Activated T-cell treated with anti-CD3 and anti-CD28 coated beads, Interleukin-2, amount 50 U/mL, for 4 hours (primary cell): ENCODE data around the gene MAST4. TPM values are rescaled to one million over a fixed set of nuclear protein-coding genes. Genes with fewer than 3 reads are reported as not detected.

Experiments used
- ATAC-seq, 2 donors: fragments of 200-7000 bp; cut with Tn5 transposase; one replicate each; pipeline ENCODE4 v1.10.0; 2021
- DNase-seq: peaks from one replicate; pipeline ENCODE4 v3.0.0-alpha.2; 2020
- H3K27me3 Mint-ChIP-seq: one replicate; pipeline ENCODE4 v1.8.0; 2021; ENCODE audit warnings: low read depth, mixed read lengths
- H3K36me3 Mint-ChIP-seq: one replicate; pipeline ENCODE4 v1.8.0; 2022; ENCODE audit warnings: mixed read lengths; ENCODE audit not compliant: insufficient read depth
- H3K4me1 Mint-ChIP-seq: one replicate; pipeline ENCODE4 v1.8.0; 2021; ENCODE audit warnings: low read depth, mixed read lengths
- H3K4me3 Mint-ChIP-seq: one replicate; pipeline ENCODE4 v1.8.0; 2021; ENCODE audit warnings: mild to moderate bottlenecking, moderate library complexity, mixed read lengths
- H3K9me3 Mint-ChIP-seq: one replicate; pipeline ENCODE4 v1.8.0; 2021; ENCODE audit warnings: mixed read lengths
- total RNA-seq, 3 donors: library from RNA; stranded (reverse); gene quantifications; one replicate each; pipeline ENCODE4 v1.2.1, GENCODE V29; 2021

The MAST4 gene
- total RNA-seq, 3 donors from 2014 or later, result 9.5 to 16.5 (median 15.5) TPM

DNA sequence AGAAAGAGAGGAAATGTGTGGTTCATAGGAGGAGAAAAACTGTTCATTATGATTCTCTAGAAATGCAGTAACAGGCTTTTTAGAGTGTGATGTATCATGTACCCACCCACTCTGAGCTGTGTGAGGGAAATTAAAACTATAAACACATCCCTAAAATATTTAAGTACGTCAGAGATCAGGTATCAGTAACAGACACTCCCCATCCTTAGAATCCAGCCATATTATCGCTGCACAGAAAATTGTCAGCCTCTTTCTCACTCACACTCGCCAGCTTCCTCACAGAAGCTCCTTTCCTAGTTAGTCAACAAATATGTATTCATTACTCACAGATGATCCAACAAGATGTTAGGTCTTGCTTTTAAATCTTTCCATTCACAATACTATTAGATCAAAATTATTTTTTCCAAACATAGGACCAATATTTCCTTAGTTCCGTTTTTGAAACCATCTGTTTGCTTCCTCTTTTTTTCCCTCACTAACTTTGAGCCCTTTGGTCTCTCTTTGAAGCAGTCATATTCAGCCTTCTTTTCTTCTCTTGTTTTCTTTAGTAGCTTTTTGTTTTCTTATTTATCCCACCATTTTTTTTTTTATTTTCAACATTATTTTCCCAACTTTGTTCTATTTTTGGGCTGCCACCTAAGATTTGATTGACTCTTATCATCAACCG, 13.6 kb upstream of the MAST4 start:
- Mint-ChIP-seq H3K4me3 (no peak overlapping the region), H3K36me3 (no peaks in the 10 kb centered on the region), H3K27me3 (peaks cover 14% of the 10 kb centered on the region), H3K4me1 (no peaks in the 10 kb centered on the region), H3K9me3 (no peaks in the 10 kb centered on the region)
- DNase-seq, result no peak
- ATAC-seq, result no peak

DNA sequence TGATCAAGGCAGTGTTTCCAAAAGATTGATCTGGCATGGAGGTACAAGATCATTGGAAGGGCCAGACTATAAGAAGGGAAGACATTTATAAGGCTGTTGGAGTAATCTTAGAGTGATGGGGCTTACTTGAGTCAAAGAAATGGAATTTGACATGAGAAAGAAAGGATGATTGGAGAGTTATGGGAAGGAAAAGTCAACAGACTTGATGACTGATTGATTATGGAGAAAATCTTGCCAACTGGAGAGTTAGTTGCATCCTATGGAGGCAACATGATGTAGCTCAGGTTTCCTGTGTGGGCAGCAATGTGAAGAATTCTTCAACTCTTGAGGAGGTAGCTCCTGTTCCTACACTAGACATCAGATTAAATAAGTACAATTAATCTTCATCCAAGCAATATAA, 10.9 kb upstream of the MAST4 start:
- Mint-ChIP-seq H3K36me3 (no peaks in the 10 kb centered on the region), H3K4me3 (no peak overlapping the region), H3K27me3 (peaks cover 10% of the 10 kb centered on the region), H3K9me3 (no peaks in the 10 kb centered on the region), H3K4me1 (no peaks in the 10 kb centered on the region)
- no peak for ATAC-seq
- no peak for DNase-seq

DNA sequence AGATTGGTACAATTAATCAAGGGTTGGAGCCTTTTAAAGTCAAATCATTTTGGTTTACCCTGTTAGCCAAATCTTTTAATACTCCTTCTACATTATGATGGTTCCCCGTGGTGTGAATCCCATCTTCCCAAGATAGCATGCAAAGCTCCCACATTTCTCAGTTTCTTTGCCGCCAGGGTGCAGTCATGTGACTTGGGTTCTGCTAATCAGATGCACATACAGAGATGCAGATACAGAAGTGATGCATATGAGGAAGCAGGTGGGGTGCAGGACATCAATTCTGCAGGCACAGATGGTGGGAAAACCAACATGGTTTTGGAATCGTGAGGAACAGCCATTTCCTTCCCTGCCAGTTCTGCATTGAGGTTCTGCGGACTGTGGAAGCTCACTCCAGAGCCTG, 8.4 kb upstream of the MAST4 start:
- Mint-ChIP-seq H3K4me3 (no peak overlapping the region), H3K27me3 (peaks cover 10% of the 10 kb centered on the region), H3K36me3 (no peaks in the 10 kb centered on the region), H3K4me1 (no peaks in the 10 kb centered on the region), H3K9me3 (no peaks in the 10 kb centered on the region)
- no peak for ATAC-seq
- no peak for DNase-seq

- peaks cover 49% of the 10 kb centered on the region for H3K27me3 Mint-ChIP-seq
- H3K4me1 Mint-ChIP-seq, result peaks cover 15% of the 10 kb centered on the region
- peak overlapping the region; percentile 57 for H3K4me3 Mint-ChIP-seq
- H3K36me3 Mint-ChIP-seq, result no peaks in the 10 kb centered on the region
- H3K9me3 Mint-ChIP-seq, result no peaks in the 10 kb centered on the region
- peak; percentile 50 to 52 for ATAC-seq
- DNase-seq, result no peak
These were observed 516 bp downstream of the MAST4 start for GRCh38 chr5:66596636-66597182.

- DNase-seq, result no peak
- no peaks in the 10 kb centered on the region for H3K36me3 Mint-ChIP-seq
These were observed 1.1 kb downstream of the MAST4 start for GRCh38 chr5:66597183-66597757.

DNA sequence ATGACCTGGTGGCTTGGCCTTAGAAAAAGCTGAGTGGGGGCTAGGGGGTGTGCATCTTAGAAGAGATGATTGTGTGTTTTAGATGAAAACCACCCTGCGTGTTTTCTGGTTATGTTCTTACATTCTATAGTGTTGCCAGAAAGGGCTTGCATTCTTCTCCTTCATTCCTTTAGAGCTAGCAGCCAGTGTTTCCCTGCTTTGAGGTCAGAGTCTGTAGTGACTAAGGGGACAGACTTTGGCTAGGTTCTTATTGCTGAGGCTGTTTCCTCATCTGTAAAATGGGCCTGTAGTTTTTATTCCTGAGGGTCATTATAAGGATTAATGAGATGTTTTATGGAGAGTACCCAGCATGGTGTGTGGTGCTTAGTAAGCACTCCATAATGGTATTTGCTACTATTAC, 6.4 kb downstream of the MAST4 start:
- Mint-ChIP-seq H3K36me3 (no peaks in the 10 kb centered on the region), H3K9me3 (no peaks in the 10 kb centered on the region), H3K4me3 (no peak overlapping the region), H3K27me3 (peaks cover 35% of the 10 kb centered on the region), H3K4me1 (peaks cover 2% of the 10 kb centered on the region)
- DNase-seq (no peak), ATAC-seq (no peak)

More at GRCh38 chr5:66597183-66597757, 1.1 kb downstream of the MAST4 start:
- Mint-ChIP-seq H3K4me1 (peaks cover 15% of the 10 kb centered on the region), H3K4me3 (peak overlapping the region; percentile 57), H3K9me3 (no peaks in the 10 kb centered on the region), H3K27me3 (peaks cover 53% of the 10 kb centered on the region)
- no peak for ATAC-seq

DNA sequence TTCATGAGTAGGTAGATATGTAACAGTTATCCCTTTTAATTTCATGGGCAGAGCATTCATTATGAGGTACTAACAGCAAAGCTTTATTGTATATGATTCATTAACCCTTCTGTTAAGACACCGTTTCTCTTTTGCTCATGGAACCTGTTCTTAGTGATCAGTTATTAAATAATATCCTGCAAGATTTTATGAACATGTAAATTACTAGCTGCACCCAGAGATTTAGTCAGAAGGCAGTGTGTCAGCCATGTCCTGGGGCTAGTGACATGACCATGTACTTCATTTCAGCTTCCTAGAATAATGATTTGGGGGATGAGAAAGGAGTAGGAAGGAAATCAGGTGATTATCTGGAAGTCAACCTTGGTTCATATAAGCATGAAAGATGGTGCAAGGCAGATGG, 7.0 kb downstream of the MAST4 start:
- peaks cover 30% of the 10 kb centered on the region for H3K27me3 Mint-ChIP-seq

DNA sequence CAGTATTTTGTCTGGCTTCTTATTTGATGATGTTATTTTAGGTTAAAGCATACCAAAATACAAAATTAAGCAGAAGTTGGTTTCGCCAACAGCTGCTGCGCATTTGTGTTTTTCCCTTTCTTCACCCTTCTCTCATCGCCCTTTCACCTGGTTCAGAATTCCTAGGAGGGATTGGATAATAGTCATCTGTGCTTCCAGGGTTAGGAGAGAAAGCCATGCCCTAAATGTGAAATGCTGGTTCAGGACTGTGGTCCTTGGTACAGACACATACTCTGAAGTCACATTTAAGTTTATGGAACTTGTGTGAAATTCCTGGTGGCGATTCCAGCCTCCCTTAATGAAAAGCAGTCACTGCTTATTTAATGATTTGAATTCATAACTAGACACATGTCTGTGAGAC, 7.7 kb downstream of the MAST4 start:
- Mint-ChIP-seq H3K4me1 (no peaks in the 10 kb centered on the region), H3K27me3 (peaks cover 22% of the 10 kb centered on the region), H3K4me3 (no peak overlapping the region), H3K36me3 (no peaks in the 10 kb centered on the region), H3K9me3 (no peaks in the 10 kb centered on the region)
- ATAC-seq (no peak), DNase-seq (no peak)

More for the DNA sequence above, 7.0 kb downstream of the MAST4 start:
- no peaks in the 10 kb centered on the region for H3K4me1 Mint-ChIP-seq
- H3K9me3 Mint-ChIP-seq, result no peaks in the 10 kb centered on the region
- DNase-seq, result no peak
- no peaks in the 10 kb centered on the region for H3K36me3 Mint-ChIP-seq
- H3K4me3 Mint-ChIP-seq, result no peak overlapping the region
- ATAC-seq, result no peak

DNA sequence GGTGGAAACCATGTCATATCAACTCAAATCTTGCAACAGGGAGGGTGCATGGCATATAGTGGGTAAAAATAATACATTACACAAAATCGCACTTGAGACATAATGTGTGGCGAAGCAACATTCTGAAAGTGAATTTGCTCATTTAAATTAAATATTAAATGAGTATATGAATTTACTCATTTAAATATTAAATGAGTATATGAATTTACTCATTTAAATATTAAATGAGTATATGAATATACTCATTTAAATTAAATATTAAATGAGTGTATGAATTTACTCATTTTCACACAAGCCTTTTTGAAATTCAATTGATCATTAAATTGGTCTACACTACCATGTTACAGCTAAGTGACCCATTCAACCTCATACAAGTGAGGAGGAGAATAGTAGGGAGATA, 10.5 kb downstream of the MAST4 start:
- Mint-ChIP-seq H3K36me3 (no peaks in the 10 kb centered on the region), H3K27me3 (peaks cover 7% of the 10 kb centered on the region), H3K9me3 (no peaks in the 10 kb centered on the region), H3K4me1 (no peaks in the 10 kb centered on the region), H3K4me3 (no peak overlapping the region)
- ATAC-seq (no peak), DNase-seq (no peak)

- H3K4me3 Mint-ChIP-seq, result no peak overlapping the region
- no peaks in the 10 kb centered on the region for H3K36me3 Mint-ChIP-seq
- H3K4me1 Mint-ChIP-seq, result no peaks in the 10 kb centered on the region
- H3K27me3 Mint-ChIP-seq, result peaks cover 2% of the 10 kb centered on the region
- DNase-seq, result no peak
- no peak for ATAC-seq
- H3K9me3 Mint-ChIP-seq, result no peaks in the 10 kb centered on the region
These were observed 12.3 kb downstream of the MAST4 start for GRCh38 chr5:66608501-66608900.

GRCh38 chr5:66609615-66610014, 13.4 kb downstream of the MAST4 start:
- no peaks in the 10 kb centered on the region for H3K9me3 Mint-ChIP-seq
- ATAC-seq (no peak), DNase-seq (no peak)
- no peaks in the 10 kb centered on the region for H3K4me1 Mint-ChIP-seq
- H3K4me3 Mint-ChIP-seq, result no peak overlapping the region
- peaks cover 2% of the 10 kb centered on the region for H3K27me3 Mint-ChIP-seq
- no peaks in the 10 kb centered on the region for H3K36me3 Mint-ChIP-seq

DNA sequence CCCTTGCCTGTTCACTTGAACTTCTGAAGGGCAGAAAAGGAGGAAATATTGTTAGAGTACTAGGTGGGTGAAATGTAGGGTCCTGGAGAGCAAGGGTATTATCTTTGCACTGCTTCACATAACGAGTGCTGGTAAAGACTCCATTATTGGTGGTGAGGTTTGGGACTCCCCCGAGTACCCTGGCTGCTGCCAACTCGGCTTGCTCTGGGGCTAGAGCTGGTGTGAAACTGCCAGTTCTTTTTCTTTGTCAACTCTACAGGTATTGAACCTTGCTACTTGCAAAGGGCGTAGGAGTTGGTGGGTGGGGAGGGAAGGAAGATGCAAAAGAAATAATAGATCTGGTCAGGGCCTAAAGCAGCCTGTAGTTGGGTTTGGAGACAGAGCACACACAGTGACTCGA, 16.0 kb downstream of the MAST4 start:
- H3K4me1 Mint-ChIP-seq, result peaks cover 1% of the 10 kb centered on the region
- peaks cover 2% of the 10 kb centered on the region for H3K27me3 Mint-ChIP-seq
- H3K36me3 Mint-ChIP-seq, result no peaks in the 10 kb centered on the region
- DNase-seq (no peak), ATAC-seq (no peak)
- H3K9me3 Mint-ChIP-seq, result no peaks in the 10 kb centered on the region
- no peak overlapping the region for H3K4me3 Mint-ChIP-seq

GRCh38 chr5:66615136-66615535, 18.9 kb downstream of the MAST4 start:
- no peaks in the 10 kb centered on the region for H3K36me3 Mint-ChIP-seq
- no peaks in the 10 kb centered on the region for H3K27me3 Mint-ChIP-seq
- no peak for ATAC-seq
- H3K4me3 Mint-ChIP-seq, result no peak overlapping the region
- H3K9me3 Mint-ChIP-seq, result no peaks in the 10 kb centered on the region
- H3K4me1 Mint-ChIP-seq, result peaks cover 8% of the 10 kb centered on the region
- no peak for DNase-seq

DNA sequence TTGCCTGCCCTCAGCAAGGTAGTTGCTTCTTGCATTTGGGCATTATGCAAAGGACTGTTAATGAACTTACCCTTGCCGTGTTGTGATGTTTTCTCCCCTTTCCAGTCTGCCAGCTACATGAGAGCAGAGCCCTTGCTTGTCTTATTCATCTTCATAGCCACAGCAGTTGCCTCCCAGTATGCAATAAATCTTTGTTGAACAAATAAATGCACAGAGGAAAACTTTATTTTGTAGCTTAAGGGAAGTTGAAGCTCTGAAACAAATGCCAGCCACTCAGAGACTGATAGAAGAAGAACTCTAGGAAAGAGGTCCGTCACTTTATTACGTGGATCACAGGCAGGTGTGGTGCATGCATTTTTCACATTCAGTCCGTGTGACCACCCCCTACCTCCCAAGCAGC, 19.7 kb downstream of the MAST4 start:
- no peaks in the 10 kb centered on the region for H3K9me3 Mint-ChIP-seq
- H3K4me3 Mint-ChIP-seq, result no peak overlapping the region
- ATAC-seq (no peak), DNase-seq (no peak)
- no peaks in the 10 kb centered on the region for H3K27me3 Mint-ChIP-seq
- H3K4me1 Mint-ChIP-seq, result peaks cover 8% of the 10 kb centered on the region
- H3K36me3 Mint-ChIP-seq, result no peaks in the 10 kb centered on the region

GRCh38 chr5:66616520-66617225, 20.5 kb downstream of the MAST4 start:
- DNase-seq, result no peak
- Mint-ChIP-seq H3K9me3 (no peaks in the 10 kb centered on the region), H3K4me3 (no peak overlapping the region), H3K27me3 (peaks cover 2% of the 10 kb centered on the region), H3K4me1 (peaks cover 8% of the 10 kb centered on the region), H3K36me3 (no peaks in the 10 kb centered on the region)
- ATAC-seq, result no peak
